ENCODE data around the gene STK35. TPM values are rescaled to one million over a fixed set of nuclear protein-coding genes. Genes with fewer than 3 reads are reported as not detected.
A peak's percentile ranks its signal among the peaks of the same experiment; 100 is the strongest.

STK35 gene
- total and polyA plus RNA-seq, 9 of the 15 experiments (the other 6 are each of a cell fraction or from before 2014, with no cell fraction given) = 1.0 to 11.0 (median 6.3) TPM

DNA sequence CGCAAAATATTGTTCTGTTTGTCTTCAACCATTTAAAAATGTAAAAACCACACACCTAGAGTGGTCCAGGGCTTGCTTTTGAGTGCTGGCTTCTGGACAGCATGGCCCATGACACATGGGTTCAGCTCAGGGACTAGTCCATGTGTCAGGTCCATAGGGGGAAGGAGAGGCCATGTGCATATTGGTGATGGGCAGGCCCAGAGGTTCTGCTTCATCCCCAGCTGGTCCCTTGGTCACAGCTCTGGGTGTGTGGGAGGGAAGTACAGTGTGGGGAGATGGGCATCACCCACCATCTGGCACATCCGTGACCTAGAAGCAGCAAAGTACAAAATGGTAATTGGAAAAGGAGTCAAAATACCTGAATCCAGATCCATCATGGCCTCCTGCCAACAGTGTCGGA lies 50.7 kb downstream of the STK35 start:
- in situ Hi-C loops (cut with MboI) (no loop called here), intact Hi-C loops (cut with micrococcal nuclease) (no loop called here)
- no peak for DNase-seq (ENCODE audit: extremely low read depth in 1 of 4, low spot score in 3 of 4)
- no peaks in the 10 kb centered on the region for H3K9me1 ChIP-seq (ENCODE audit: control insufficient read depth, insufficient read depth, low read length)
- no peaks in the 10 kb centered on the region for H3K36me3 ChIP-seq (ENCODE audit: control insufficient read depth, insufficient read depth, low read length)
- no peaks in the 10 kb centered on the region for H3K9me3 ChIP-seq (replicated peaks; ENCODE audit: control insufficient read depth, insufficient read depth, low read depth, low read length)
- no peak overlapping the region for H3K4me3 ChIP-seq
- no peaks in the 10 kb centered on the region for H3K4me1 ChIP-seq (replicated peaks in 1 of 2; ENCODE audit: control insufficient read depth in 2 of 2, insufficient read depth in 2 of 2, low read length in 2 of 2)
- ChIA-PET CTCF (ENCODE audit: low intra/inter-chr PET ratio) (no interaction called here), POLR2A (no interaction called here)
- ATAC-seq = no peak
- no peak overlapping the region for H3K4me2 ChIP-seq (ENCODE audit: insufficient read depth, low read length)
- no peaks in the 10 kb centered on the region for H3K79me2 ChIP-seq (ENCODE audit: control insufficient read depth, insufficient read depth, low read length)
- TF ChIP-seq CEBPG (CRISPR knock-in tag; IDR thresholded peaks at IDR 0.05) (no peak), CEBPG (tag; conservative IDR thresholded peaks at IDR 0.05 in 1 of 2, IDR thresholded peaks at IDR 0.05 in 1 of 2) (no peak)
- TF ChIP-seq, protein P1, sequence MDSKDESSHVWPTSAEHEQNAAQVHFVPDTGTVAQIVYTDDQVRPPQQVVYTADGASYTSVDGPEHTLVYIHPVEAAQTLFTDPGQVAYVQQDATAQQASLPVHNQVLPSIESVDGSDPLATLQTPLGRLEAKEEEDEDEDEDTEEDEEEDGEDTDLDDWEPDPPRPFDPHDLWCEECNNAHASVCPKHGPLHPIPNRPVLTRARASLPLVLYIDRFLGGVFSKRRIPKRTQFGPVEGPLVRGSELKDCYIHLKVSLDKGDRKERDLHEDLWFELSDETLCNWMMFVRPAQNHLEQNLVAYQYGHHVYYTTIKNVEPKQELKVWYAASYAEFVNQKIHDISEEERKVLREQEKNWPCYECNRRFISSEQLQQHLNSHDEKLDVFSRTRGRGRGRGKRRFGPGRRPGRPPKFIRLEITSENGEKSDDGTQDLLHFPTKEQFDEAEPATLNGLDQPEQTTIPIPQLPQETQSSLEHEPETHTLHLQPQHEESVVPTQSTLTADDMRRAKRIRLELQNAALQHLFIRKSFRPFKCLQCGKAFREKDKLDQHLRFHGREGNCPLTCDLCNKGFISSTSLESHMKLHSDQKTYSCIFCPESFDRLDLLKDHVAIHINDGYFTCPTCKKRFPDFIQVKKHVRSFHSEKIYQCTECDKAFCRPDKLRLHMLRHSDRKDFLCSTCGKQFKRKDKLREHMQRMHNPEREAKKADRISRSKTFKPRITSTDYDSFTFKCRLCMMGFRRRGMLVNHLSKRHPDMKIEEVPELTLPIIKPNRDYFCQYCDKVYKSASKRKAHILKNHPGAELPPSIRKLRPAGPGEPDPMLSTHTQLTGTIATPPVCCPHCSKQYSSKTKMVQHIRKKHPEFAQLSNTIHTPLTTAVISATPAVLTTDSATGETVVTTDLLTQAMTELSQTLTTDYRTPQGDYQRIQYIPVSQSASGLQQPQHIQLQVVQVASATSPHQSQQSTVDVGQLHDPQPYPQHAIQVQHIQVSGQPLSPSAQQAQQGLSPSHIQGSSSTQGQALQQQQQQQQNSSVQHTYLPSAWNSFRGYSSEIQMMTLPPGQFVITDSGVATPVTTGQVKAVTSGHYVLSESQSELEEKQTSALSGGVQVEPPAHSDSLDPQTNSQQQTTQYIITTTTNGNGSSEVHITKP (IDR thresholded peaks at IDR 0.05; ENCODE audit: partially characterized antibody) = peak; percentile 45
- no peaks in the 10 kb centered on the region for H4K20me1 ChIP-seq (replicated peaks; ENCODE audit: control insufficient read depth, insufficient read depth, low read length)
- no peak for FAIRE-seq
- H3K27ac ChIP-seq (ENCODE audit: extremely low read depth, low read depth, low read length) = no peak overlapping the region
- H2AFZ ChIP-seq (ENCODE audit: low read depth, low read length) = no peak overlapping the region
- WGBS (ENCODE audit: insufficient coverage, low coverage, missing lambda C conversion rate) = 29% methylated on average over 3 of the region's 3 CpGs
- no TSS peak for BruUV-seq (replicated peaks)
- no peak overlapping the region for H3K9ac ChIP-seq (ENCODE audit: insufficient read depth in 1 of 2, low read depth in 2 of 2, low read length in 2 of 2)
- H3K27me3 ChIP-seq (ENCODE audit: control insufficient read depth in 2 of 2, insufficient read depth in 2 of 2, low read length in 2 of 2) = peaks cover 0 to 6% of the 10 kb centered on the region in 2 experiments; a peak in 2 of 5 replicates
